B cell (primary cell): Measurements from ENCODE around the gene UCN3. TPM values are rescaled to one million over a fixed set of nuclear protein-coding genes. Genes with fewer than 3 reads are reported as not detected.

Experiments used
- ATAC-seq: fragments of 200-7000 bp; cut with Tn5 transposase; one replicate; pipeline ENCODE4 v1.10.0; 2021; ENCODE audit warnings: low read depth, mild to moderate bottlenecking, moderate number of reproducible peaks, moderate library complexity
- CTCF ChIA-PET: fragments of 350-600 bp; sonication (Branson Sonifier 250); formaldehyde crosslinking; loops from one replicate; lab custom pipeline; 2021; ENCODE audit warnings: antibody characterized with exemption, inconsistent platforms; lab: Charles Lee
- POLR2A ChIA-PET: fragments of 350-600 bp; sonication (Branson Sonifier 250); formaldehyde crosslinking; loops from one replicate; lab custom pipeline; 2021; ENCODE audit warnings: antibody characterized with exemption; lab: Charles Lee
- DNase-seq: peaks from one replicate; pipeline ENCODE4 v3.0.0; 2013
- H2AFZ ChIP-seq: 2 replicates; pipeline ENCODE4 v1.6.1; 2012; ENCODE audit warnings: mild to moderate bottlenecking, low read depth, low read length; ENCODE audit not compliant: insufficient read depth, poor library complexity, severe bottlenecking
- H3K27ac ChIP-seq, 2 donors: 1 replicate in 1 of 2; 2 replicates in 1 of 2; pipeline ENCODE4 v1.5.1; 2012 to 2013; ENCODE audit warnings: low read length in 2 of 2, mild to moderate bottlenecking in 2 of 2, moderate library complexity in 1 of 2
- H3K27me3 ChIP-seq, 4 experiments: fragments of 200-600 bp in 1 of 4; sonication (generic) in 1 of 4; replicated peaks in 1 of 4; 1 replicate in 2 of 4; 2 replicates in 2 of 4; pipeline versions ENCODE4 v1.6.1 to v1.7.0; 2013 to 2016; ENCODE audit warnings: low read length in 3 of 4, mild to moderate bottlenecking in 2 of 4, mixed read lengths in 1 of 4, moderate library complexity in 1 of 4; ENCODE audit not compliant: insufficient read depth in 4 of 4, control insufficient read depth in 3 of 4; ENCODE audit errors: control extremely low read depth in 1 of 4
- H3K36me3 ChIP-seq, 2 experiments: replicated peaks in 1 of 2; 1 replicate in 1 of 2; 2 replicates in 1 of 2; pipeline versions ENCODE4 v1.6.1 to v1.7.1; 2013; ENCODE audit warnings: low read length in 1 of 2; ENCODE audit not compliant: insufficient read depth in 2 of 2, control insufficient read depth in 1 of 2; ENCODE audit errors: control extremely low read depth in 1 of 2, extremely low read depth in 1 of 2
- H3K4me1 ChIP-seq, 2 donors: fragments of 200-600 bp in 1 of 2; sonication (generic) in 1 of 2; 1 replicate in 1 of 2; 2 replicates in 1 of 2; pipeline versions ENCODE4 v1.5.1 to v1.6.1; 2013 to 2017; ENCODE audit warnings: low read length in 2 of 2; ENCODE audit not compliant: control insufficient read depth in 2 of 2, insufficient read depth in 2 of 2
- H3K4me2 ChIP-seq: replicated peaks from 2 replicates; pipeline ENCODE3; 2012; ENCODE audit warnings: mild to moderate bottlenecking, low read depth, low read length; ENCODE audit not compliant: poor library complexity, severe bottlenecking
- H3K4me3 ChIP-seq, 5 experiments: fragments of 200-600 bp in 1 of 5; sonication (generic) in 1 of 5; 1 replicate in 3 of 5; 2 replicates in 2 of 5; pipeline versions ENCODE4 v1.5.1 to v1.7.0; 2011 to 2016; ENCODE audit warnings: low read length in 4 of 5, mild to moderate bottlenecking in 4 of 5, low read depth in 2 of 5, control low read depth in 1 of 5, moderate library complexity in 1 of 5; ENCODE audit not compliant: insufficient read depth in 1 of 5; ENCODE audit errors: control extremely low read depth in 1 of 5, extremely low read depth in 1 of 5
- H3K79me2 ChIP-seq: fragments of 200-600 bp; sonication (generic); one replicate; pipeline ENCODE4 v1.6.0; 2016; ENCODE audit warnings: low read length; ENCODE audit not compliant: control insufficient read depth, insufficient read depth
- H3K9ac ChIP-seq: fragments of 200-600 bp; sonication (generic); 2 replicates; pipeline ENCODE4 v1.6.1; 2017; ENCODE audit warnings: mild to moderate bottlenecking, low read length, moderate library complexity
- H3K9me3 ChIP-seq, 3 donors: one replicate each; pipeline versions ENCODE4 v1.6.1 to v1.7.1; 2013; ENCODE audit warnings: low read length in 2 of 3; ENCODE audit not compliant: control insufficient read depth in 2 of 3, insufficient read depth in 1 of 3; ENCODE audit errors: control extremely low read depth in 1 of 3
- H4K20me1 ChIP-seq: 2 replicates; pipeline ENCODE4 v1.6.0; 2012; ENCODE audit warnings: mild to moderate bottlenecking, low read length; ENCODE audit not compliant: insufficient read depth, control insufficient read depth, poor library complexity, severe bottlenecking
- H3K27ac Mint-ChIP-seq: one replicate; pipeline ENCODE4 v1.8.0; 2021; ENCODE audit warnings: mixed read lengths
- H3K27me3 Mint-ChIP-seq: one replicate; pipeline ENCODE4 v1.8.0; 2021; ENCODE audit warnings: mixed read lengths
- H3K4me1 Mint-ChIP-seq: one replicate; pipeline ENCODE4 v1.8.0; 2021; ENCODE audit warnings: mixed read lengths
- H3K4me3 Mint-ChIP-seq: one replicate; pipeline ENCODE4 v1.8.0; 2021; ENCODE audit warnings: mixed read lengths
- H3K9me3 Mint-ChIP-seq: one replicate; pipeline ENCODE4 v1.8.0; 2022; ENCODE audit warnings: mixed read lengths; ENCODE audit not compliant: insufficient read depth
- CTCF ChIP-seq: fragments of 200-600 bp; IDR thresholded peaks from one replicate; pipeline ENCODE4 v1.8.0; 2022; ENCODE audit warnings: antibody characterized with exemption, mild to moderate bottlenecking
- EZH2 ChIP-seq: IDR thresholded peaks from 2 replicates; pipeline ENCODE4 v1.6.1; 2012; ENCODE audit warnings: borderline replicate concordance, low read depth, mild to moderate bottlenecking, moderate library complexity, low read length; ENCODE audit not compliant: insufficient read depth, poor library complexity, severe bottlenecking
- WGBS: methylation state at CpG from one replicate; pipeline ENCODE4 v1.1.5; 2013; ENCODE audit warnings: missing lambda C conversion rate; ENCODE audit not compliant: insufficient coverage; 5-methylcytosine and 5-hydroxymethylcytosine counted together
- intact Hi-C: fragments of 100-400 bp; cut with micrococcal nuclease; formaldehyde crosslinking; loops from one replicate; pipeline ENCODE4 v1.10.0; 2022
- polyA plus RNA-seq: library from polyadenylated mRNA; depleted of rRNA; stranded (reverse); fragments of >200 nt; gene quantifications from 2 replicates; pipeline ENCODE4 v1.2.3, GENCODE V29; 2012
- total RNA-seq, 2 donors: library from RNA; stranded (reverse); fragments of 120-200 nt in 1 of 2; gene quantifications; 1 replicate in 1 of 2; 2 replicates in 1 of 2; pipeline versions ENCODE4 v1.2.3 to v1.2.4, GENCODE V29; 2013 to 2022

Gene UCN3
- total and polyA plus RNA-seq, 2 donors (not counting 1 experiment from before 2014, with no cell fraction given), result not detected

- no peak for DNase-seq
- no peak overlapping the region for H3K4me3 Mint-ChIP-seq
- no peak overlapping the region for H3K4me3 ChIP-seq
- no peaks in the 10 kb centered on the region for H3K36me3 ChIP-seq
- no peaks in the 10 kb centered on the region for H3K4me1 Mint-ChIP-seq
- H3K9me3 ChIP-seq, result peaks cover 3 to 7% (median 4%) of the 10 kb centered on the region in 3 donors
- ATAC-seq, result no peak
- H3K4me2 ChIP-seq, result no peak overlapping the region
- TF ChIP-seq CTCF, result no peak
- no peak for TF ChIP-seq EZH2
- H3K27ac ChIP-seq, result no peak overlapping the region
- H3K79me2 ChIP-seq, result peaks cover 3% of the 10 kb centered on the region
- no peak overlapping the region for H2AFZ ChIP-seq
- H3K9me3 Mint-ChIP-seq, result peaks cover 6% of the 10 kb centered on the region
- no peak overlapping the region for H3K27ac Mint-ChIP-seq
- intact Hi-C loops, result no loop called here
- ChIA-PET POLR2A (no interaction called here), CTCF (no interaction called here)
- H3K4me1 ChIP-seq, result no peaks in the 10 kb centered on the region
- no peaks in the 10 kb centered on the region for H4K20me1 ChIP-seq
- H3K27me3 ChIP-seq, result no peaks in the 10 kb centered on the region
- no peaks in the 10 kb centered on the region for H3K27me3 Mint-ChIP-seq
- no peak overlapping the region for H3K9ac ChIP-seq
Observed at GRCh38 chr10:5418584-5418983, 53.8 kb downstream of the UCN3 start.

GRCh38 chr10:5419466-5420094, 54.8 kb downstream of the UCN3 start:
- Mint-ChIP-seq H3K27me3 (no peaks in the 10 kb centered on the region), H3K4me3 (no peak overlapping the region), H3K4me1 (no peaks in the 10 kb centered on the region), H3K27ac (no peak overlapping the region), H3K9me3 (peaks cover 6% of the 10 kb centered on the region)
- ChIA-PET CTCF (no interaction called here), POLR2A (no interaction called here)
- Histone ChIP-seq H3K79me2 (peaks cover 3% of the 10 kb centered on the region), H3K27me3 (no peaks in the 10 kb centered on the region), H2AFZ (no peak overlapping the region), H3K9me3 (peaks cover 3 to 7% (median 4%) of the 10 kb centered on the region in 3 donors), H3K4me1 (no peaks in the 10 kb centered on the region), H3K36me3 (no peaks in the 10 kb centered on the region), H4K20me1 (no peaks in the 10 kb centered on the region), H3K4me2 (no peak overlapping the region), H3K27ac (no peak overlapping the region), H3K9ac (no peak overlapping the region), H3K4me3 (no peak overlapping the region)
- intact Hi-C loops, result no loop called here
- WGBS, result 100% methylated on average over 2 of the region's 3 CpGs
- no peak for TF ChIP-seq CTCF
- no peak for TF ChIP-seq EZH2
- ATAC-seq (no peak), DNase-seq (no peak)
